ENCODE data around the gene KDM3B. TPM values are rescaled to one million over a fixed set of nuclear protein-coding genes. Genes with fewer than 3 reads are reported as not detected.

Gene KDM3B
- total and polyA plus RNA-seq, 7 donors = 11.7 to 58.3 (median 52.7) TPM

GRCh38 chr5:138371454-138371853, 19.0 kb downstream of the KDM3B start:
- no peaks in the 10 kb centered on the region for H3K27me3 ChIP-seq (ENCODE audit: insufficient read depth in 3 of 3, low read length in 2 of 3)
- H3K4me1 ChIP-seq = peaks cover 70% of the 10 kb centered on the region
- peaks cover 0 to 40% of the 10 kb centered on the region in 2 donors for H3K36me3 ChIP-seq (ENCODE audit: insufficient read depth in 1 of 2, low read depth in 1 of 2)
- H3K4me3 ChIP-seq = no peak overlapping the region
- peak in 1 of 4 donors; percentile 16 for ATAC-seq
- TF ChIP-seq, protein P1, sequence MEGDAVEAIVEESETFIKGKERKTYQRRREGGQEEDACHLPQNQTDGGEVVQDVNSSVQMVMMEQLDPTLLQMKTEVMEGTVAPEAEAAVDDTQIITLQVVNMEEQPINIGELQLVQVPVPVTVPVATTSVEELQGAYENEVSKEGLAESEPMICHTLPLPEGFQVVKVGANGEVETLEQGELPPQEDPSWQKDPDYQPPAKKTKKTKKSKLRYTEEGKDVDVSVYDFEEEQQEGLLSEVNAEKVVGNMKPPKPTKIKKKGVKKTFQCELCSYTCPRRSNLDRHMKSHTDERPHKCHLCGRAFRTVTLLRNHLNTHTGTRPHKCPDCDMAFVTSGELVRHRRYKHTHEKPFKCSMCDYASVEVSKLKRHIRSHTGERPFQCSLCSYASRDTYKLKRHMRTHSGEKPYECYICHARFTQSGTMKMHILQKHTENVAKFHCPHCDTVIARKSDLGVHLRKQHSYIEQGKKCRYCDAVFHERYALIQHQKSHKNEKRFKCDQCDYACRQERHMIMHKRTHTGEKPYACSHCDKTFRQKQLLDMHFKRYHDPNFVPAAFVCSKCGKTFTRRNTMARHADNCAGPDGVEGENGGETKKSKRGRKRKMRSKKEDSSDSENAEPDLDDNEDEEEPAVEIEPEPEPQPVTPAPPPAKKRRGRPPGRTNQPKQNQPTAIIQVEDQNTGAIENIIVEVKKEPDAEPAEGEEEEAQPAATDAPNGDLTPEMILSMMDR (IDR thresholded peaks at IDR 0.05) = no peak
- DNase-seq = no peak
- intact Hi-C loops (cut with DNase I) = no loop called here
- H3K9me3 ChIP-seq = no peaks in the 10 kb centered on the region
- WGBS, 3 donors = 85 to 97% (median 92%) methylated on average over 2 of the region's 2 CpGs
- H3K27ac ChIP-seq = peak overlapping the region; percentile 71

- TF ChIP-seq, protein P1 (IDR thresholded peaks at IDR 0.05) = no peak
- DNase-seq = no peak
- H3K9me3 ChIP-seq = no peaks in the 10 kb centered on the region
- H3K36me3 ChIP-seq (ENCODE audit: insufficient read depth in 1 of 2, low read depth in 1 of 2) = peaks cover 0 to 48% of the 10 kb centered on the region in 2 donors
- no peak overlapping the region for H3K27ac ChIP-seq
- H3K4me3 ChIP-seq = no peak overlapping the region
- intact Hi-C loops (cut with DNase I) = no loop called here
- no peak for ATAC-seq
- no peaks in the 10 kb centered on the region for H3K27me3 ChIP-seq (ENCODE audit: insufficient read depth in 3 of 3, low read length in 2 of 3)
- H3K4me1 ChIP-seq = peaks cover 62% of the 10 kb centered on the region
- WGBS, 3 donors = 62 to 85% (median 67%) methylated on average over 1 of the region's 1 CpG
Measured at GRCh38 chr5:138372225-138372624, 19.7 kb downstream of the KDM3B start.

DNA sequence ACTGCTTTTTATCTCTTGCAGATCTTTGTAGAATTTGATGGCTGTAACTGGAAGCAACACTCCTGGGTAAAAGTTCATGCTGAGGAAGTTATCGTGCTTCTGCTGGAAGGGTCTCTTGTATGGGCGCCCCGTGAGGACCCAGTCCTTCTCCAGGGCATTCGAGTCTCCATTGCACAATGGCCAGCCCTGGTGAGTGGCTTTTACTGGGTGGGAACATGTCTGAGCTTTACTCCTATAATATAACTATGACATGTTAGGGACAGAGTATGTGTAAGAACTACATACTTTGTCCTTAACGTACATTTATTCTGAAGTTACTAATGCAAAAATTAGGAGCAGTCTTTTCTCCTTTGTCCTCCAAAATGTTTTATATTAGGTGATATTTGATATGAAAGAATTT, 20.2 kb downstream of the KDM3B start:
- TF ChIP-seq, protein P1 (IDR thresholded peaks at IDR 0.05) = no peak
- 43 to 76% (median 53%) methylated on average over 5 of the region's 5 CpGs for WGBS, 3 donors
- DNase-seq = no peak
- H3K4me3 ChIP-seq = no peak overlapping the region
- H3K36me3 ChIP-seq (ENCODE audit: insufficient read depth in 1 of 2, low read depth in 1 of 2) = peaks cover 0 to 52% of the 10 kb centered on the region in 2 donors
- no peaks in the 10 kb centered on the region for H3K27me3 ChIP-seq (ENCODE audit: insufficient read depth in 3 of 3, low read length in 2 of 3)
- H3K27ac ChIP-seq = peak overlapping the region; percentile 24
- peak in 2 of 4 donors; percentile 52 to 53 for ATAC-seq
- intact Hi-C loops (cut with DNase I) = no loop called here
- H3K9me3 ChIP-seq = no peaks in the 10 kb centered on the region
- peaks cover 58% of the 10 kb centered on the region for H3K4me1 ChIP-seq

- ATAC-seq = no peak
- no peak overlapping the region for H3K27ac ChIP-seq
- peaks cover 15% of the 10 kb centered on the region for H3K4me1 ChIP-seq
- intact Hi-C loops (cut with DNase I) = no loop called here
- DNase-seq = no peak
- TF ChIP-seq, protein P1 (IDR thresholded peaks at IDR 0.05) = no peak
- H3K4me3 ChIP-seq = no peak overlapping the region
- no peaks in the 10 kb centered on the region for H3K27me3 ChIP-seq (ENCODE audit: insufficient read depth in 3 of 3, low read length in 2 of 3)
- H3K9me3 ChIP-seq = no peaks in the 10 kb centered on the region
- H3K36me3 ChIP-seq (ENCODE audit: insufficient read depth in 1 of 2, low read depth in 1 of 2) = peaks cover 4 to 91% of the 10 kb centered on the region in 2 donors
- WGBS, 3 donors = 75 to 82% (median 78%) methylated on average over 8 of the region's 8 CpGs
Measured at GRCh38 chr5:138382347-138382746, 29.9 kb downstream of the KDM3B start.

DNA sequence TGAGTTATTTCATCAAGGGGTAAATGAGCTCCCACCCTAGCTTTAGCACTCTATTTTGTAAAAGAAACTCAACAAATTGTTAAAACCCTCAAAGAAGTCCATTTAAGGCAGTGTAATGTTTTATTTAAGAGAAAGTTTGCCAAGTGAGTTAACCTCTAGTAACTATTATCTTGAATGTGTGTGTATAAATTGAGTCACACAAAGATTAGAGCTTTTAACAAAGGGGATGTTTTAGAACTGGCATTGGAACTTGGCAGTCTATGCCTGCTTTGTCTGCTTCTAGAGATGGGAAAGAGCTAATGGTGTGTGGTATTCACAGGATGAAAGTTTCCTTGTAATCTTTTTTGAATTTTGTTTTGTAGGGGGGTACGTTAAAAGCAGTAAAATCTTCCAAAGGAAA, 33.2 kb downstream of the KDM3B start:
- TF ChIP-seq, protein P1 (IDR thresholded peaks at IDR 0.05) = no peak
- intact Hi-C loops (cut with DNase I) = loop anchor here in 1 of 2 donors (5.0 kb wide), 1 partner anchor 33 kb away; the partner anchor contains the start of gene KDM3B
- DNase-seq (no peak), ATAC-seq (no peak)
- H3K4me3 ChIP-seq = no peak overlapping the region
- H3K9me3 ChIP-seq = no peaks in the 10 kb centered on the region
- peaks cover 20% of the 10 kb centered on the region for H3K4me1 ChIP-seq
- H3K27me3 ChIP-seq (ENCODE audit: insufficient read depth in 3 of 3, low read length in 2 of 3) = no peaks in the 10 kb centered on the region
- H3K27ac ChIP-seq = peak overlapping the region; percentile 70
- WGBS, 3 donors = 94 to 100% (median 96%) methylated on average over 1 of the region's 1 CpG
- peaks cover 4 to 73% of the 10 kb centered on the region in 2 donors for H3K36me3 ChIP-seq (ENCODE audit: insufficient read depth in 1 of 2, low read depth in 1 of 2)

Measured in psoas muscle (tissue), 8 donors.